Right ventricle myocardium superior (tissue), 1 donor: ENCODE measurements around the gene MYO5B. TPM values are rescaled to one million over a fixed set of nuclear protein-coding genes. Genes with fewer than 3 reads are reported as not detected.
A peak's percentile ranks its signal among the peaks of the same experiment; 100 is the strongest.

Source experiments
- ATAC-seq: fragments of 200-7000 bp; cut with Tn5 transposase; one replicate; pipeline ENCODE4 v1.9.1; 2020; ENCODE audit warnings: mild to moderate bottlenecking; ENCODE audit not compliant: poor library complexity
- DNase-seq: peaks from one replicate; pipeline ENCODE4 v3.0.0-alpha.2; 2020
- intact Hi-C: fragments of 100-400 bp; cut with DNase I; formaldehyde crosslinking; loops from one replicate; pipeline ENCODE4 v1.11.2; 2022
- total RNA-seq: library from RNA; stranded (reverse); fragmentation: NEBNext Ultra II Directional; extraction: Animal tissue kit (Norgen Biotek cat#: 25700); gene quantifications from one replicate; pipeline ENCODE4 v1.2.1, GENCODE V29; 2021
- donor health status: DM: no; HTN: yes; CAD: no; lungs with severe emphysema.

The MYO5B gene
- total RNA-seq, 1 donor from 2014 or later: 0.38 TPM

- intact Hi-C loops: no loop called here
- no peak for DNase-seq
- ATAC-seq: no peak
Observed at GRCh38 chr18:49922228-49922627, 272.7 kb downstream of the MYO5B start.

GRCh38 chr18:49921318-49921985 lies 273.5 kb downstream of the MYO5B start:
- no peak for DNase-seq
- intact Hi-C loops: no loop called here
- ATAC-seq: no peak

- DNase-seq (no peak), ATAC-seq (no peak)
- intact Hi-C loops: no loop called here
Observed at GRCh38 chr18:49920731-49921130, 274.2 kb downstream of the MYO5B start.

- no peak for ATAC-seq
- intact Hi-C loops: no loop called here
Observed at GRCh38 chr18:49917742-49918141, 277.2 kb downstream of the MYO5B start.

GRCh38 chr18:49915352-49915751 lies 279.6 kb downstream of the MYO5B start:
- no peak for DNase-seq
- no peak for ATAC-seq
- intact Hi-C loops: no loop called here

More at GRCh38 chr18:49917742-49918141, 277.2 kb downstream of the MYO5B start:
- no peak for DNase-seq

- intact Hi-C loops: no loop called here
- DNase-seq: no peak
- ATAC-seq: no peak
Observed at GRCh38 chr18:49913221-49913620, 281.7 kb downstream of the MYO5B start.

- ATAC-seq (no peak), DNase-seq (no peak)
- intact Hi-C loops: no loop called here
Observed at GRCh38 chr18:49911427-49911826, 283.5 kb downstream of the MYO5B start.

GRCh38 chr18:49910986-49911385 lies 284.0 kb downstream of the MYO5B start:
- DNase-seq (no peak), ATAC-seq (no peak)
- intact Hi-C loops: no loop called here

GRCh38 chr18:49910019-49910418 lies 284.9 kb downstream of the MYO5B start:
- ATAC-seq (no peak), DNase-seq (no peak)
- intact Hi-C loops: no loop called here

- intact Hi-C loops: no loop called here
- ATAC-seq (no peak), DNase-seq (no peak)
Observed at GRCh38 chr18:49907346-49907929, 287.5 kb downstream of the MYO5B start.

GRCh38 chr18:49905771-49906170 lies 289.2 kb downstream of the MYO5B start:
- no peak for ATAC-seq
- intact Hi-C loops: no loop called here
- DNase-seq: no peak

GRCh38 chr18:49904871-49905555 lies 289.9 kb downstream of the MYO5B start:
- intact Hi-C loops: no loop called here
- ATAC-seq: no peak

GRCh38 chr18:49901862-49902340 lies 293.0 kb downstream of the MYO5B start:
- DNase-seq: no peak
- intact Hi-C loops: no loop called here
- ATAC-seq: no peak

More at GRCh38 chr18:49904871-49905555, 289.9 kb downstream of the MYO5B start:
- no peak for DNase-seq

GRCh38 chr18:49899657-49900330 lies 295.2 kb downstream of the MYO5B start:
- intact Hi-C loops: no loop called here
- DNase-seq (no peak), ATAC-seq (no peak)

GRCh38 chr18:49898421-49898820 lies 296.5 kb downstream of the MYO5B start:
- ATAC-seq (peak; percentile 52), DNase-seq (no peak)
- intact Hi-C loops: no loop called here

GRCh38 chr18:49894517-49895226 lies 300.3 kb downstream of the MYO5B start:
- DNase-seq (no peak), ATAC-seq (no peak)
- intact Hi-C loops: no loop called here

- ATAC-seq: no peak
- no peak for DNase-seq
- intact Hi-C loops: no loop called here
Observed at GRCh38 chr18:49893036-49893435, 301.9 kb downstream of the MYO5B start.

GRCh38 chr18:49892148-49892924 lies 302.6 kb downstream of the MYO5B start:
- intact Hi-C loops: no loop called here
- DNase-seq (no peak), ATAC-seq (no peak)
